ENCODE measurements around the gene ATP6V0E2.

The ATP6V0E2 gene

GRCh38 chr7:149839933-149840332 is 33.8 kb upstream of the ATP6V0E2 start:
- no peak overlapping the region for H3K4me3 ChIP-seq (ENCODE audit: low read depth, low read length)
- no peak for TF ChIP-seq CTCF (IDR thresholded peaks at IDR 0.05; ENCODE audit: borderline replicate concordance, insufficient read depth, low read depth, low read length)

- no peak overlapping the region for H3K4me3 ChIP-seq (ENCODE audit: low read depth, low read length)
- TF ChIP-seq CTCF (IDR thresholded peaks at IDR 0.05; ENCODE audit: borderline replicate concordance, insufficient read depth, low read depth, low read length): no peak
Measured at GRCh38 chr7:149843566-149843965, 30.2 kb upstream of the ATP6V0E2 start.

GRCh38 chr7:149844445-149844844 is 29.3 kb upstream of the ATP6V0E2 start:
- no peak for TF ChIP-seq CTCF (IDR thresholded peaks at IDR 0.05; ENCODE audit: borderline replicate concordance, insufficient read depth, low read depth, low read length)
- H3K4me3 ChIP-seq (ENCODE audit: low read depth, low read length): no peak overlapping the region

- TF ChIP-seq CTCF (IDR thresholded peaks at IDR 0.05; ENCODE audit: borderline replicate concordance, insufficient read depth, low read depth, low read length): no peak
- H3K4me3 ChIP-seq (ENCODE audit: low read depth, low read length): no peak overlapping the region
Measured at GRCh38 chr7:149845257-149845980, 28.4 kb upstream of the ATP6V0E2 start.

GRCh38 chr7:149846021-149846420 is 27.7 kb upstream of the ATP6V0E2 start:
- no peak for TF ChIP-seq CTCF (IDR thresholded peaks at IDR 0.05; ENCODE audit: borderline replicate concordance, insufficient read depth, low read depth, low read length)
- H3K4me3 ChIP-seq (ENCODE audit: low read depth, low read length): no peak overlapping the region

- no peak for TF ChIP-seq CTCF (IDR thresholded peaks at IDR 0.05; ENCODE audit: borderline replicate concordance, insufficient read depth, low read depth, low read length)
- no peak overlapping the region for H3K4me3 ChIP-seq (ENCODE audit: low read depth, low read length)
Measured at GRCh38 chr7:149846436-149847046, 27.2 kb upstream of the ATP6V0E2 start.

- no peak overlapping the region for H3K4me3 ChIP-seq (ENCODE audit: low read depth, low read length)
- TF ChIP-seq CTCF (IDR thresholded peaks at IDR 0.05; ENCODE audit: borderline replicate concordance, insufficient read depth, low read depth, low read length): no peak
Measured at GRCh38 chr7:149849174-149849573, 24.6 kb upstream of the ATP6V0E2 start.
